GM12865 (cell line): ENCODE measurements around the gene IRAK1.

ENCODE experiments used
- DNase-seq: peaks from one replicate; pipeline ENCODE4 v3.0.0; 2010; ENCODE audit warnings: low read depth
- H3K4me3 ChIP-seq: 2 replicates; pipeline ENCODE4 v1.5.1; 2011; ENCODE audit warnings: mild to moderate bottlenecking, low read depth, low read length, control low read depth
- CTCF ChIP-seq: IDR thresholded peaks from 2 replicates; pipeline ENCODE4 v1.5.1; 2011; ENCODE audit warnings: low read length, control low read depth, low read depth, inconsistent platforms; ENCODE audit not compliant: insufficient read depth; ENCODE audit errors: missing control alignments

Gene IRAK1

GRCh38 chrX:154040863-154041262, 21.2 kb upstream of the IRAK1 start:
- DNase-seq: peak; percentile 24
- no peak overlapping the region for H3K4me3 ChIP-seq
- TF ChIP-seq CTCF: no peak

- TF ChIP-seq CTCF: no peak
- H3K4me3 ChIP-seq: no peak overlapping the region
- no peak for DNase-seq
Measured at GRCh38 chrX:154040307-154040756, 20.6 kb upstream of the IRAK1 start.

GRCh38 chrX:154039577-154039976, 19.9 kb upstream of the IRAK1 start:
- DNase-seq: no peak
- H3K4me3 ChIP-seq: no peak overlapping the region
- no peak for TF ChIP-seq CTCF

- TF ChIP-seq CTCF: no peak
- no peak overlapping the region for H3K4me3 ChIP-seq
- no peak for DNase-seq
Measured at GRCh38 chrX:154038656-154039055, 19.0 kb upstream of the IRAK1 start.

GRCh38 chrX:154037754-154038153, 18.1 kb upstream of the IRAK1 start:
- no peak overlapping the region for H3K4me3 ChIP-seq
- TF ChIP-seq CTCF: no peak
- DNase-seq: no peak

- H3K4me3 ChIP-seq: no peak overlapping the region
- DNase-seq: peak; percentile 34
- no peak for TF ChIP-seq CTCF
Measured at GRCh38 chrX:154036513-154036912, 16.8 kb upstream of the IRAK1 start.

- DNase-seq: no peak
- H3K4me3 ChIP-seq: no peak overlapping the region
- TF ChIP-seq CTCF: no peak
Measured at GRCh38 chrX:154033848-154034247, 14.1 kb upstream of the IRAK1 start.
